ENCODE measurements around the gene KLF18.
"Not testable (repeated sequence)": the region's sequence is repeated elsewhere in the genome, so short reads cannot be mapped to it uniquely, and the experiment has no call there.

KLF18 gene

GRCh38 chr1:44147582-44147981 lies 6.2 kb upstream of the KLF18 start:
- Histone ChIP-seq H3K27ac (ENCODE audit: low read depth, low read length, severe bottlenecking) (no peak overlapping the region), H3K9me3 (ENCODE audit: control insufficient read depth, low read length) (peaks cover 13% of the 10 kb centered on the region), H3K4me3 (ENCODE audit: extremely low read depth, insufficient read depth, low read length, poor library complexity, severe bottlenecking) (no peak overlapping the region), H3K36me3 (ENCODE audit: control insufficient read depth, insufficient read depth, low read length) (no peaks in the 10 kb centered on the region), H3K4me1 (ENCODE audit: control insufficient read depth, insufficient read depth, low read length, poor library complexity, severe bottlenecking) (no peaks in the 10 kb centered on the region)
- 76 to 87% methylated on average over 2 of the region's 3 CpGs for WGBS, 2 experiments (ENCODE audit: insufficient coverage in 2 of 2)

DNA sequence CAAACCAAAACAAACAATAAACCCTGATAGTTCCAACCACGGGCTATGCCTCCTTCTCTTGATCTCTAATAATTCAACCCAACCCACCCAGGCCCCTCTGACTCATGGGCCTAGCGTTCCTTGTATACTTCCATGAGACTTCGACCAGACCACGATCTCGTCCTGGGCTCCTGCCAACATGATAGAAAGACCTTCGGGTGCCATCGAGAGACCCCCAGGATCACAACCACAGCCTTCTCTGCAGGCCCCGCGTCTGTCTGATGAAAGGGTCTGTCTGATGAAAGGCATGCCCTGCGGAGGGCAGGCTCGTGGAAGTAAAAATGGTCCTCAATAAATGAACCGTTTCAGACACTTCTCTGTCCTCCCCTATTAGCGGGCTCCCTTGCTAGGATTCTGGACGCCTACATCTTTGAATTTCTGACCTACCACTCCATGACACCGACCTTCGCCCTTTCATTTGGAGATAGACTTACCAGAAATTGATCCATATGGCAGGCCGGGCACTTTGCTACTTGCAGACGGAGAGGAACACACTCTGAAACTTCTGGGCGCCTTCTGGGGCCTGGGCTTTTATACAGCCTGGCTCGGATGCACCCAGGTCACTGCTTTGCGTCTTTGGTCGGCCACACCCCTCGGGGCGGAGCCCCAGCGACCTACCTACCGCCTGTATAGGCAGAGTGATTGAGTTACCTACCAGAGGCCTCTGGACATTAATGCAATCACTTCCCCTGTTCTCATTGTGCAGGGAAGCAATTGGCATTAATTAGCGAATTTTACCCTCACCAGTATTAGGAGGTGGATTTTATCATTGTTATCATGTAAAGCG lies 5.3 kb upstream of the KLF18 start:
- Histone ChIP-seq H3K27ac (ENCODE audit: low read depth, low read length, severe bottlenecking) (no peak overlapping the region), H3K4me1 (ENCODE audit: control insufficient read depth, insufficient read depth, low read length, poor library complexity, severe bottlenecking) (no peaks in the 10 kb centered on the region), H3K4me3 (ENCODE audit: extremely low read depth, insufficient read depth, low read length, poor library complexity, severe bottlenecking) (no peak overlapping the region), H3K9me3 (ENCODE audit: control insufficient read depth, low read length) (peaks cover 13% of the 10 kb centered on the region), H3K36me3 (ENCODE audit: control insufficient read depth, insufficient read depth, low read length) (no peaks in the 10 kb centered on the region)
- WGBS, 2 experiments (ENCODE audit: insufficient coverage in 2 of 2): 89 to 92% methylated on average over 25 to 26 of the region's 28 CpGs

DNA sequence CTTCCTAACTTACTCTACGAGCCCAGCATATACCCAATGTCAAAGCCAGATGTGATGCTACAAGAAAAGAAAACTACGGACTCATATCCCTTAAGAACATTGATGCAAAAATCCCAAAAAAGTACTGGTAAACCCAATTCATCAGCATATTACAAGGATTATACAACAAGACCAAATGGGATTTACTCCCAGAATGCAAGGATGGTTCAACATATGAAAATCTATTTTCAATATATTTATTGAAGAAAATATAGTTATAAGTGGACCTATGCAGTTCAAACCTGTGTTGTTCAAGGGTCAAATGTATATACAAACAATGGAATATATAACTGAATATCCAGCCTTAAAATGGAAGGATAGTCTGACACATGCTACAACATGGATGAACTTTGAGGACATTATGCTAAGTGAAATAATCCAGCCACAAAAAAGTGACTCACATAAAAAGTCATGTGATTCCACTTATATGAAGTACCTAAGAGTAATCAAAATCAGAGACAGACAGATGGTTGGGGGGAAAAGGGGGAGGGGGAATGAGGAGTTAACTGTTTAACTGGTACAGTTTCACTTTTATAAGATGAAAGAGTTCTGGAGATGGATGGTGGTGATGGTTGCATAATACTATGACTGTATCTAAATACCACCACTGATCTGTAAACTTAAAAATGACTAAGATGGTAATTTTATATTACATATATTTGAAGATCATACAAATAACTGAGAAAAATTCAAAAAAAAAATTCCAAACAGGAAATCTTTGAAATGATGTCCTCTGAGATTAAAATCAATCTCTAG lies 3.7 kb upstream of the KLF18 start:
- 67 to 100% methylated on average over 1 of the region's 2 CpGs for WGBS, 2 experiments (ENCODE audit: insufficient coverage in 2 of 2)
- peaks cover 13% of the 10 kb centered on the region for H3K9me3 ChIP-seq (ENCODE audit: control insufficient read depth, low read length)
- H3K36me3 ChIP-seq (ENCODE audit: control insufficient read depth, insufficient read depth, low read length): no peaks in the 10 kb centered on the region
- no peak overlapping the region for H3K27ac ChIP-seq (ENCODE audit: low read depth, low read length, severe bottlenecking)
- H3K4me3 ChIP-seq (ENCODE audit: extremely low read depth, insufficient read depth, low read length, poor library complexity, severe bottlenecking): no peak overlapping the region
- no peaks in the 10 kb centered on the region for H3K4me1 ChIP-seq (ENCODE audit: control insufficient read depth, insufficient read depth, low read length, poor library complexity, severe bottlenecking)

DNA sequence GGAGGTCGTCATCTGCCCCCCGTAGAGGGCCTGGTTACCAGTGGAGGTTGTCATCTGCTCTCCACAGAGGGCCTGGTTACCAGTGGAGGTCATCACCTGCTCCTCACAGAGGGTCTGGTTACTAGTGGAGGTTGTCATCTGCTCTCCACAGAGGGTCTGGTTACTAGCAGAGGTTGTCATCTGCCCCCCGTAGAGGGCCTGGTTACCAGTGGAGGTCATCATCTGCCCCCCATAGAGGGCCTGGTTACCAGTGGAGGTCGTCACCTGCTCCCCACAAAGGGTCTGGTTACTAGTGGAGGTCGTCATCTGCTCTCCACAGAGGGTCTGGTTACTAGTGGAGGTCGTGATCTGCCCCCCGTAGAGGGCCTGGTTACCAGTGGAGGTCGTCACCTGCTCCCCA lies 1.9 kb downstream of the KLF18 start:
- not testable (repeated sequence) for H3K27ac ChIP-seq (ENCODE audit: low read depth, low read length, severe bottlenecking); H3K4me3 ChIP-seq (ENCODE audit: extremely low read depth, insufficient read depth, low read length, poor library complexity, severe bottlenecking); H3K36me3 ChIP-seq (ENCODE audit: control insufficient read depth, insufficient read depth, low read length); H3K9me3 ChIP-seq (ENCODE audit: control insufficient read depth, low read length); H3K4me1 ChIP-seq (ENCODE audit: control insufficient read depth, insufficient read depth, low read length, poor library complexity, severe bottlenecking)
- WGBS, 2 experiments (ENCODE audit: insufficient coverage in 2 of 2): 94% methylated on average over 2 of the region's 8 CpGs; no CpG with 5 or more reads in 1 of the 2 experiments

GRCh38 chr1:44138239-44138638 lies 3.2 kb downstream of the KLF18 start:
- no peak overlapping the region for H3K4me3 ChIP-seq (ENCODE audit: extremely low read depth, insufficient read depth, low read length, poor library complexity, severe bottlenecking)
- H3K27ac ChIP-seq (ENCODE audit: low read depth, low read length, severe bottlenecking): no peak overlapping the region
- no peaks in the 10 kb centered on the region for H3K36me3 ChIP-seq (ENCODE audit: control insufficient read depth, insufficient read depth, low read length)
- 79 to 85% methylated on average over 2 to 3 of the region's 3 CpGs for WGBS, 2 experiments (ENCODE audit: insufficient coverage in 2 of 2)
- no peaks in the 10 kb centered on the region for H3K4me1 ChIP-seq (ENCODE audit: control insufficient read depth, insufficient read depth, low read length, poor library complexity, severe bottlenecking)
- no peaks in the 10 kb centered on the region for H3K9me3 ChIP-seq (ENCODE audit: control insufficient read depth, low read length)

GRCh38 chr1:44135886-44136285 lies 5.5 kb downstream of the KLF18 start:
- Histone ChIP-seq H3K36me3 (ENCODE audit: control insufficient read depth, insufficient read depth, low read length) (no peaks in the 10 kb centered on the region), H3K27ac (ENCODE audit: low read depth, low read length, severe bottlenecking) (no peak overlapping the region), H3K9me3 (ENCODE audit: control insufficient read depth, low read length) (no peaks in the 10 kb centered on the region), H3K4me3 (ENCODE audit: extremely low read depth, insufficient read depth, low read length, poor library complexity, severe bottlenecking) (no peak overlapping the region), H3K4me1 (ENCODE audit: control insufficient read depth, insufficient read depth, low read length, poor library complexity, severe bottlenecking) (no peaks in the 10 kb centered on the region)
- no CpG with 5 or more reads among the region's 2 CpGs for WGBS, 2 experiments (ENCODE audit: insufficient coverage in 2 of 2)

DNA sequence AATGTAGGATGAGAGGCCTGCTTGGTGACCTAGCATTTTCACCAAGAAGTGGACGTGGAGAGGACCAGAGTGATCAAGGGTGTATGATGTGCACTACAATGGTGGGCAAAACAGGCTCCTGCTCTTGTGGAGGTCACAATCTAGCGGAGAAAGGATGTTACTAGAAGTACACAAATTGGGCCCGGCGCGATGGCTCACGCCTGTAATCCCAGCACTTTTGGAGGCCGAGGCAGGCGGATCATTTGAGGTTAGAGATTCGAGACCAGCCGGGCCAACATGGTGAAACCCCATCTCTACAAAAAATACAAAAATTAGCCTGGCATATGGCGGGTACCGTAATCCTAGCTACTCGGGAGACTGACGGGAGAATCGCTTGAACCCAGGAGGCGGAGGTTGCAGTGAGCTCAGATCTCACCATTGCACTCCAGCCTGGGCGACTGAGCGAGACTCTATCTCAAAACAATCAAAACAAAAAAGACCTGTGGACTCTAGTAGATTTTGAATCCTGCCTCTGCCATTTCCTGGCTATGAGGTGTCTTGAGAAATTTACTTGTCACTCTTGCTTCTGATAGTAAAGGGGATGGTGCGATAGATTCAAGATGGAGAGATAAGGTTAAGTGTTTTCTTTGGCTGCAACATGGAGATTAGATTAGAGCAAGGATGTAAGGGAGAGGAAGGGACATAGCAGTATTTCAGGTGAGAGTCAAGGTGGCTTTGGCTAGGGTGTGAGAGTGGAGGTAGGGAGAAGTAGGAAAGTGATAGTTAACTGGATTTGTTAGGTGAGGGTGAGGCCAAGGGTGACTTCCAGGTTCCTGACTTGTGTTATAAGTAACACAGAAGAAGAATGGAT lies 7.1 kb downstream of the KLF18 start:
- WGBS, 2 experiments (ENCODE audit: insufficient coverage in 2 of 2): 93 to 94% methylated on average over 15 to 16 of the region's 19 CpGs
- Histone ChIP-seq H3K4me1 (ENCODE audit: control insufficient read depth, insufficient read depth, low read length, poor library complexity, severe bottlenecking) (no peaks in the 10 kb centered on the region), H3K4me3 (ENCODE audit: extremely low read depth, insufficient read depth, low read length, poor library complexity, severe bottlenecking) (no peak overlapping the region), H3K9me3 (ENCODE audit: control insufficient read depth, low read length) (no peaks in the 10 kb centered on the region), H3K27ac (ENCODE audit: low read depth, low read length, severe bottlenecking) (no peak overlapping the region), H3K36me3 (ENCODE audit: control insufficient read depth, insufficient read depth, low read length) (no peaks in the 10 kb centered on the region)

DNA sequence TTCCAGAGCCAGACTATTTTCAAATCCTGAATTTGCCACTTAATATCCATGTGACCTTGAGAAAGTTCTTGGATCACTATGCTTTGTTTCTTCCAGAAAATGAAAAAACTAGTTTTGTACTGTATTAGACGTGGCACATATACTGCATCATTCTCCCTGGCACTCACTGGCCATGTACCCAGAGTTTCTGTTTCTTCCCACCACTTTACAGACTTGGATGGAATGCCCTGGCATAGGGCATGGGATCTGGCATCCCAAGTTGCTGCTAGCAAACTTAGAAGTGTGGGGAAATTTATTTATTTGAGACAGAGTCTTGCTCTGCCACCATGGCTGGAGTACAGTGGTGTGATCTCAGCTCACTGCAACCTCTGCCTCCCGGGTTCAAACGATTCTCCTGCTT lies 10.0 kb downstream of the KLF18 start:
- Histone ChIP-seq H3K9me3 (ENCODE audit: control insufficient read depth, low read length) (no peaks in the 10 kb centered on the region), H3K4me3 (ENCODE audit: extremely low read depth, insufficient read depth, low read length, poor library complexity, severe bottlenecking) (no peak overlapping the region), H3K4me1 (ENCODE audit: control insufficient read depth, insufficient read depth, low read length, poor library complexity, severe bottlenecking) (no peaks in the 10 kb centered on the region), H3K27ac (ENCODE audit: low read depth, low read length, severe bottlenecking) (no peak overlapping the region), H3K36me3 (ENCODE audit: control insufficient read depth, insufficient read depth, low read length) (no peaks in the 10 kb centered on the region)
- 57 to 100% methylated on average over 1 of the region's 3 CpGs for WGBS, 2 experiments (ENCODE audit: insufficient coverage in 2 of 2)

DNA sequence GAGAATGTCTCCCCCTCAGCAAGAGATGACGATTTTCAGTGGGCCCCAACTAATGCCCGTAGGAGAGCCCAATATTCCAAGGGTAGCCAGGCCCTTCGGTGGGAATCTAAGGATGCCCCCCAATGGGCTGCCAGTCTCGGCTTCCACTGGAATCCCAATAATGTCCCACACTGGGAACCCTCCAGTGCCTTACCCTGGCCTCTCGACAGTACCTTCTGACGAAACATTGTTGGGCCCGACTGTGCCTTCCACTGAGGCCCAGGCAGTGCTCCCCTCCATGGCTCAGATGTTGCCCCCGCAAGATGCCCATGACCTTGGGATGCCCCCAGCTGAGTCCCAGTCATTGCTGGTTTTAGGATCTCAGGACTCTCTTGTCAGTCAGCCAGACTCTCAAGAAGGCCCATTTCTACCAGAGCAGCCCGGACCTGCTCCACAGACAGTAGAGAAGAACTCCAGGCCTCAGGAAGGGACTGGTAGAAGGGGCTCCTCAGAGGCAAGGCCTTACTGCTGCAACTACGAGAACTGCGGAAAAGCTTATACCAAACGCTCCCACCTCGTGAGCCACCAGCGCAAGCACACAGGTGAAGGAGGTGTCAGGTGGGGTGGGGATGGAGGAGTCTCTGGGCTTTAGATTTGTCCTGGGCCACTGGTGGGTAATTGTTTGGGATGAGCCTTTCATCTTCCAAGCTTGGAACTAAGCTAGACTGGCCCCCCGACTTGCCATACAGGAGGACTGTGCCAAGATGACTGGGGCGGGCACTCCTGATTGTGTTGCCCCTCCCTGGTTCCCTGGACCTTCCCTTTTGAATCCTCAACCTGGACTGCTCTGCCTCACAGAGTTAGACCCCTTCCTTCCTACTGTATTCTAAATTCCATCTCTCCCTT lies 11.6 kb downstream of the KLF18 start:
- 92 to 93% methylated on average over 15 to 16 of the region's 16 CpGs for WGBS, 2 experiments (ENCODE audit: insufficient coverage in 2 of 2)
- Histone ChIP-seq H3K36me3 (ENCODE audit: control insufficient read depth, insufficient read depth, low read length) (no peaks in the 10 kb centered on the region), H3K9me3 (ENCODE audit: control insufficient read depth, low read length) (no peaks in the 10 kb centered on the region), H3K4me1 (ENCODE audit: control insufficient read depth, insufficient read depth, low read length, poor library complexity, severe bottlenecking) (no peaks in the 10 kb centered on the region), H3K4me3 (ENCODE audit: extremely low read depth, insufficient read depth, low read length, poor library complexity, severe bottlenecking) (no peak overlapping the region), H3K27ac (ENCODE audit: low read depth, low read length, severe bottlenecking) (no peak overlapping the region)
